Endothelial cell of hepatic sinusoid (primary cell): ENCODE measurements around the gene FZD2.
"Not testable (repeated sequence)": the region's sequence is repeated elsewhere in the genome, so short reads cannot be mapped to it uniquely, and the experiment has no call there.

Experiments
- in situ Hi-C: cut with HindIII; loops from 2 replicates; pipeline ENCODE4 v1.10.0; 2017; ENCODE audit warnings: low sequenced_read_pairs

The FZD2 gene

GRCh38 chr17:44568945-44569858, 11.9 kb downstream of the FZD2 start:
- in situ Hi-C loops: no loop called here

GRCh38 chr17:44572801-44573200, 15.5 kb downstream of the FZD2 start:
- in situ Hi-C loops: no loop called here

- in situ Hi-C loops: no loop called here
Measured at GRCh38 chr17:44575403-44575802, 18.1 kb downstream of the FZD2 start.

- in situ Hi-C loops: no loop called here
Measured at GRCh38 chr17:44578947-44579346, 21.7 kb downstream of the FZD2 start.

- in situ Hi-C loops: loop anchor here (5.0 kb wide), 1 partner anchor 35 kb away; no protein-coding TSS in a partner anchor
Measured at GRCh38 chr17:44581868-44582267, 24.6 kb downstream of the FZD2 start.

- in situ Hi-C loops: loop anchor here (5.0 kb wide), 1 partner anchor 33 kb away; no protein-coding TSS in a partner anchor
Measured at GRCh38 chr17:44584443-44584842, 27.2 kb downstream of the FZD2 start.

GRCh38 chr17:44585315-44585714, 28.0 kb downstream of the FZD2 start:
- in situ Hi-C loops: no loop called here

- in situ Hi-C loops: no loop called here
Measured at GRCh38 chr17:44587339-44587738, 30.1 kb downstream of the FZD2 start.

- in situ Hi-C loops: no loop called here
Measured at GRCh38 chr17:44589316-44590071, 32.2 kb downstream of the FZD2 start.

GRCh38 chr17:44590072-44590462, 32.8 kb downstream of the FZD2 start:
- in situ Hi-C loops: not testable (repeated sequence)

GRCh38 chr17:44590762-44591161, 33.5 kb downstream of the FZD2 start:
- in situ Hi-C loops: not testable (repeated sequence)

- in situ Hi-C loops: no loop called here
Measured at GRCh38 chr17:44591206-44591605, 33.9 kb downstream of the FZD2 start.

GRCh38 chr17:44593156-44593555, 35.9 kb downstream of the FZD2 start:
- in situ Hi-C loops: no loop called here

- in situ Hi-C loops: no loop called here
Measured at GRCh38 chr17:44595216-44595775, 38.0 kb downstream of the FZD2 start.

- in situ Hi-C loops: no loop called here
Measured at GRCh38 chr17:44598329-44598728, 41.0 kb downstream of the FZD2 start.

GRCh38 chr17:44598932-44599297, 41.6 kb downstream of the FZD2 start:
- in situ Hi-C loops: no loop called here

- in situ Hi-C loops: no loop called here
Measured at GRCh38 chr17:44599298-44600175, 42.3 kb downstream of the FZD2 start.

- in situ Hi-C loops: no loop called here
Measured at GRCh38 chr17:44601539-44601938, 44.3 kb downstream of the FZD2 start.

- in situ Hi-C loops: no loop called here
Measured at GRCh38 chr17:44601973-44602372, 44.7 kb downstream of the FZD2 start.

- in situ Hi-C loops: no loop called here
Measured at GRCh38 chr17:44602390-44602789, 45.1 kb downstream of the FZD2 start.

- in situ Hi-C loops: no loop called here
Measured at GRCh38 chr17:44602970-44603369, 45.7 kb downstream of the FZD2 start.
